MCF 10A (cell line): Measurements from ENCODE around the gene DDX10. TPM values are rescaled to one million over a fixed set of nuclear protein-coding genes. Genes with fewer than 3 reads are reported as not detected.
"Not testable (repeated sequence)": the region's sequence is repeated elsewhere in the genome, so short reads cannot be mapped to it uniquely, and the experiment has no call there.

Source experiments
- BruUV-seq: library from RNA; stranded (reverse); fragments of 400-500 nt; replicated peaks from 2 replicates; lab custom pipeline; 2021; lab: Mats Ljungman, UMichigan
- CTCF ChIA-PET: fragments of 300-600 bp; sonication (Branson Sonifier 250); formaldehyde crosslinking; extraction: SDS; loops from one replicate; lab custom pipeline; 2021; ENCODE audit warnings: antibody characterized with exemption, inconsistent platforms; lab: Yijun Ruan, JAX
- POLR2A ChIA-PET: fragments of 300-600, 350-650 bp; sonication (Branson Sonifier 250); formaldehyde crosslinking; extraction: SDS; loops from one replicate; lab custom pipeline; 2020; ENCODE audit warnings: antibody characterized with exemption, inconsistent platforms; lab: Yijun Ruan, JAX
- DNase-seq: peaks from one replicate; pipeline ENCODE4 v3.0.0-alpha.2; 2018; ENCODE audit not compliant: unreplicated experiment
- H3K27ac Mint-ChIP-seq: one replicate; pipeline ENCODE4 v1.8.0; 2022; ENCODE audit warnings: mild to moderate bottlenecking, low read depth, mixed read lengths; ENCODE audit not compliant: unreplicated experiment
- H3K27me3 Mint-ChIP-seq: one replicate; pipeline ENCODE4 v1.8.0; 2022; ENCODE audit warnings: mixed read lengths; ENCODE audit not compliant: insufficient read depth, unreplicated experiment
- H3K36me3 Mint-ChIP-seq: one replicate; pipeline ENCODE4 v1.8.0; 2022; ENCODE audit warnings: mild to moderate bottlenecking, moderate library complexity, mixed read lengths; ENCODE audit not compliant: insufficient read depth, unreplicated experiment
- H3K4me1 Mint-ChIP-seq: one replicate; pipeline ENCODE4 v1.8.0; 2022; ENCODE audit warnings: mixed read lengths; ENCODE audit not compliant: insufficient read depth, unreplicated experiment
- H3K4me3 Mint-ChIP-seq: one replicate; pipeline ENCODE4 v1.8.0; 2022; ENCODE audit warnings: mild to moderate bottlenecking, moderate library complexity, mixed read lengths; ENCODE audit not compliant: unreplicated experiment
- H3K9me3 Mint-ChIP-seq: one replicate; pipeline ENCODE4 v1.8.0; 2022; ENCODE audit warnings: mixed read lengths; ENCODE audit not compliant: unreplicated experiment
- CTCF ChIP-seq: fragments of 200-600 bp; IDR thresholded peaks from one replicate; pipeline ENCODE4 v1.8.0; 2022; ENCODE audit warnings: antibody characterized with exemption, mild to moderate bottlenecking; ENCODE audit not compliant: unreplicated experiment
- intact Hi-C: fragments of 100-400 bp; cut with micrococcal nuclease; formaldehyde crosslinking; loops from 2 replicates; pipeline ENCODE4 v1.14.1; 2022
- total RNA-seq: library from RNA; stranded (reverse); gene quantifications from 2 replicates; pipeline ENCODE4 v1.2.3, GENCODE V29; 2022

The DDX10 gene
- total RNA-seq, 1 experiment from 2014 or later, result 113 TPM

DNA sequence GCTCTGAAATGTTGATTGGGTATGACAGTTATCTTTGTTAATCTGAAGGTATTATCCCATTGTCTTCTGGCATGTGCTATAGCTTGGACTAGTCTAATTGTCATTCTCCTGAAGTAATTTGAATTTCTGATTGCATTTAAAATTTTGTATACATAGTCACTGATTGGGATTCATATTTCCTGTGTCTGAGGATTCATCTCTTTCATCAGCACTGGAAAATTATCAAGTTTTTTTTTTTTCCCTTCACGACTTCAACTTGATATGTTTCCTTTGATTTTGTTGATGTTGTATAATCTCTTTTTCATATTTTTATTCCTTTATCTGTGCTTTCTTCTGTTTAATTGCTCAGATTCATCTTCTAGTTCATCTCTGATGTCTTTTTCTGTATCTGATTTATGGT is 104.1 kb downstream of the DDX10 start:
- H3K27me3 Mint-ChIP-seq, result no peaks in the 10 kb centered on the region
- H3K4me1 Mint-ChIP-seq, result no peaks in the 10 kb centered on the region
- CTCF ChIA-PET, result no interaction called here
- no peaks in the 10 kb centered on the region for H3K9me3 Mint-ChIP-seq
- no peak overlapping the region for H3K4me3 Mint-ChIP-seq
- no peak overlapping the region for H3K27ac Mint-ChIP-seq
- no peak for TF ChIP-seq CTCF
- POLR2A ChIA-PET, result no interaction called here
- BruUV-seq, result no TSS peak
- H3K36me3 Mint-ChIP-seq, result no peaks in the 10 kb centered on the region
- DNase-seq, result no peak
- intact Hi-C loops, result no loop called here

DNA sequence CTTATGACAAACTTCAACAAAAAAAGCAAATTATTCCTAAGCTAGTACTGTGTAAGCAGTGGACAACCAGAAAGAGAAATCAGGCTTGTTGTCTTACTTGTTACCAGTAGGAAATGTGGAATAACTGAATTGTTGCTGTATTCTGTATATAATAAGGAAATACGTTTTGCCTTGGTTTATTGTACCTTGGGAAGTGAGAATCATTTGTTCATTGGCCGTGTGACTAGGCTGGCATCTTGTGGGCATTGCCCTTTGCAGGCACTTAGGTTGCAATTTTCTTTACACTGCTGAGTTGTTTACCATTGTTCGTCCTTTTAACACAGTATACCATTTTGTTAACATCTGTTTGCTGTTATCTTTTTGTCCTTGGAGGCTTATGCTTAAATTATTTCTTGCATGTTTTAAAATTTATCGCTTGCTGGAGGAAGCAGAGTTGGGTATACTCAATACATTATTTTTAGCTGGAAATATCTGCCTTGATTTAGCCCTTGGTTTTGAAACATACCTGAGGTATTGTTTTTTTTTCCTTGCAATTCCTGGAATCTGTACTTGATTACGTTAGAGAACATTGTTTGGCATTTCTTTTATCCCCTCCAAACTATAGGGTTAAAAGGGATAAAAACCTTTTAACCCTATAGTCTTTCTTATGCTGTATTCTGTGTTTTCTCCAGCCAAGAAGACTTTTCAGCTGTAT is 109.3 kb downstream of the DDX10 start:
- Mint-ChIP-seq H3K36me3 (no peaks in the 10 kb centered on the region), H3K27me3 (no peaks in the 10 kb centered on the region), H3K27ac (no peak overlapping the region), H3K4me3 (no peak overlapping the region), H3K9me3 (no peaks in the 10 kb centered on the region), H3K4me1 (peaks cover 6% of the 10 kb centered on the region)
- intact Hi-C loops, result no loop called here
- ChIA-PET POLR2A (interaction anchor here (0.5 to 1.7 kb wide), 2 partner anchors 27 to 40 kb away, joined by 3 read pairs; no protein-coding TSS in a partner anchor), CTCF (interaction anchor here (0.6 to 1.0 kb wide), 4 partner anchors 12 to 69 kb away, joined by 3 to 6 read pairs (median 4); no protein-coding TSS in a partner anchor)
- no peak for DNase-seq
- TF ChIP-seq CTCF, result no peak
- BruUV-seq, result no TSS peak

DNA sequence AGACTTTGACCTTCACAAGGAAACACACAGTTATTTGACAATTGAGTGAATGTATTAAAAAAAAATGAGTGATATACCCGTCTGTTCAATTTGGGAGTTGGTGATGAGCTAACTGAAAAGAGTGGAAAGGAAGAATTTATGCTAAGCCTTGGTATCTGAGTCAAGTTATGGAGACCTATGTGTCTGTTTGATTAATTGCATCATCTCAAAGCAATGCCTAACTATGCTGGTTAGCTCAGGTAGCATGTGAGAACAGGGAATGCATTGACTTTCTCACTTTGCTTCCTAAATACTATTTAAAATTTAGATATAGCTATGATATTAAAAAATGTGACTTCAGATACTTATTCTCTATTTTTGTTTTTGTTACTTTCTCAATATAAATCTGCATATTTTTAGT is 110.5 kb downstream of the DDX10 start:
- Mint-ChIP-seq H3K27ac (no peak overlapping the region), H3K36me3 (no peaks in the 10 kb centered on the region), H3K27me3 (no peaks in the 10 kb centered on the region), H3K4me1 (peaks cover 6% of the 10 kb centered on the region), H3K4me3 (no peak overlapping the region), H3K9me3 (no peaks in the 10 kb centered on the region)
- TF ChIP-seq CTCF, result no peak
- CTCF ChIA-PET, result interaction anchor here (0.9 to 1.6 kb wide), 3 partner anchors 13 to 67 kb away, joined by 3 to 7 read pairs (median 5); no protein-coding TSS in a partner anchor
- intact Hi-C loops, result no loop called here
- POLR2A ChIA-PET, result interaction anchor here (0.9 to 1.7 kb wide), 2 partner anchors 41 to 127 kb away, joined by 3 read pairs; no protein-coding TSS in a partner anchor
- BruUV-seq, result no TSS peak
- DNase-seq, result no peak

DNA sequence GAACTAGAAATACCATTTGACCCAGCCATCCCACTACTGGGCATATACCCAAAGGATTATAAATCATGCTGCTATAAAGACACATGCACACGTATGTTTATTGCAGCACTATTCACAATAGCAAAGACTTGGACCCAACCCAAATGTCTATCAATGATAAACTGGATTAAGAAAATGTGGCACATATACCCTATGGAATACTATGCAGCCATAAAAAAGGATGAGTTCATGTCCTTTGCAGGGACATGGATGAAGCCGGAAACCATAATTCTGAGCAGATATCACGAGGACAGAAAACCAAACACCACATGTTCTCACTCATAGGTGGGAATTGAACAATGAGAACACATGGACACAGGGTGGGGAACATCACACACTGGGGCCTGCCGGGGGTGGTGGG is 114.3 kb downstream of the DDX10 start:
- BruUV-seq, intact Hi-C loops, H3K27ac Mint-ChIP-seq, H3K4me3 Mint-ChIP-seq, CTCF ChIA-PET, POLR2A ChIA-PET, H3K4me1 Mint-ChIP-seq, H3K27me3 Mint-ChIP-seq, DNase-seq, H3K36me3 Mint-ChIP-seq: not testable (repeated sequence)
- H3K9me3 Mint-ChIP-seq, result peaks cover 13% of the 10 kb centered on the region
